Hepatocyte (in vitro differentiated cells): ENCODE measurements around the gene OMA1. TPM values are rescaled to one million over a fixed set of nuclear protein-coding genes. Genes with fewer than 3 reads are reported as not detected.

Source experiments
- DNase-seq: peaks from one replicate; pipeline ENCODE4 v3.0.0-alpha.2; 2016; ENCODE audit warnings: low spot score
- H2AFZ ChIP-seq: fragments of 200-600 bp; sonication (generic); 2 replicates; pipeline ENCODE4 v1.6.0; 2016; ENCODE audit warnings: antibody characterized with exemption, mild to moderate bottlenecking
- H3K27ac ChIP-seq: fragments of 200-600 bp; sonication (generic); 2 replicates; pipeline ENCODE4 v1.5.1; 2016; ENCODE audit warnings: mild to moderate bottlenecking
- H3K27me3 ChIP-seq: fragments of 200-600 bp; sonication (generic); 2 replicates; pipeline ENCODE4 v1.6.1; 2016
- H3K36me3 ChIP-seq: fragments of 200-600 bp; sonication (generic); replicated peaks from 2 replicates; pipeline ENCODE4 v1.5.1; 2016; ENCODE audit warnings: low read depth; ENCODE audit not compliant: insufficient read depth
- H3K4me1 ChIP-seq: fragments of 200-600 bp; sonication (generic); 2 replicates; pipeline ENCODE4 v1.5.1; 2016; ENCODE audit warnings: mild to moderate bottlenecking, moderate library complexity; ENCODE audit not compliant: insufficient read depth
- H3K4me2 ChIP-seq: fragments of 200-600 bp; sonication (generic); 2 replicates; pipeline ENCODE4 v1.6.0; 2016
- H3K4me3 ChIP-seq: fragments of 200-600 bp; sonication (generic); 2 replicates; pipeline ENCODE4 v1.5.1; 2016; ENCODE audit warnings: mild to moderate bottlenecking
- H3K79me2 ChIP-seq: fragments of 200-600 bp; sonication (generic); 2 replicates; pipeline ENCODE4 v1.6.0; 2017; ENCODE audit warnings: mild to moderate bottlenecking
- H3K9me2 ChIP-seq: fragments of 200-600 bp; sonication (generic); replicated peaks from 2 replicates; pipeline ENCODE4 v1.6.0; 2017; ENCODE audit warnings: mild to moderate bottlenecking; ENCODE audit not compliant: insufficient read depth
- H3K9me3 ChIP-seq: fragments of 200-600 bp; sonication (generic); 2 replicates; pipeline ENCODE4 v1.5.1; 2016; ENCODE audit warnings: low read depth, mild to moderate bottlenecking
- H4K20me1 ChIP-seq: fragments of 200-600 bp; sonication (generic); 2 replicates; pipeline ENCODE4 v1.6.0; 2016; ENCODE audit warnings: mild to moderate bottlenecking; ENCODE audit not compliant: insufficient read depth, poor library complexity, severe bottlenecking
- CTCF ChIP-seq: fragments of 200-600 bp; sonication (generic); IDR thresholded peaks from 2 replicates; pipeline ENCODE4 v1.5.1; 2016; ENCODE audit warnings: antibody characterized with exemption, mild to moderate bottlenecking; ENCODE audit not compliant: poor library complexity
- EZH2 ChIP-seq: fragments of 200-600 bp; sonication (generic); IDR thresholded peaks from 2 replicates; pipeline ENCODE4 v1.6.1; 2016; ENCODE audit warnings: antibody characterized with exemption, mild to moderate bottlenecking, borderline replicate concordance
- EZH2phosphoT487 ChIP-seq: fragments of 200-600 bp; sonication (generic); IDR thresholded peaks from one replicate; pipeline ENCODE4 v1.6.1; 2018; ENCODE audit warnings: antibody characterized with exemption, mild to moderate bottlenecking, low read depth, moderate library complexity; ENCODE audit not compliant: unreplicated experiment, severe bottlenecking
- WGBS: methylation state at CpG from one replicate; pipeline ENCODE4 v1.1.6; 2016; ENCODE audit warnings: low lambda C conversion rate; ENCODE audit errors: missing lambda C conversion rate; 5-methylcytosine and 5-hydroxymethylcytosine counted together
- polyA plus RNA-seq: library from polyadenylated mRNA; unstranded; fragments of >200 nt; fragmentation: Nextera tagmentation; extraction: Ambion mirVana; gene quantifications from 2 replicates; pipeline ENCODE4 v1.2.1, GENCODE V29; 2016
- total RNA-seq: library from RNA; depleted of rRNA; stranded (reverse); fragments of >200 nt; gene quantifications from 2 replicates; pipeline ENCODE4 v1.2.3, GENCODE V29; 2014

The OMA1 gene
- total and polyA plus RNA-seq, 2 experiments from 2014 or later: 19.7 to 36.0 TPM

GRCh38 chr1:58442114-58442513 lies 104.4 kb downstream of the OMA1 start:
- no peaks in the 10 kb centered on the region for H3K27me3 ChIP-seq
- WGBS: 92% methylated on average over 6 of the region's 6 CpGs
- no peaks in the 10 kb centered on the region for H3K9me3 ChIP-seq
- H3K4me1 ChIP-seq: peaks cover 11% of the 10 kb centered on the region
- H2AFZ ChIP-seq: no peak overlapping the region
- no peaks in the 10 kb centered on the region for H4K20me1 ChIP-seq
- no peak overlapping the region for H3K4me2 ChIP-seq
- H3K36me3 ChIP-seq: no peaks in the 10 kb centered on the region
- H3K9me2 ChIP-seq: no peaks in the 10 kb centered on the region
- no peak for TF ChIP-seq EZH2
- TF ChIP-seq EZH2phosphoT487: no peak
- no peak for TF ChIP-seq CTCF
- no peak overlapping the region for H3K27ac ChIP-seq
- H3K4me3 ChIP-seq: no peak overlapping the region
- no peaks in the 10 kb centered on the region for H3K79me2 ChIP-seq
- DNase-seq: no peak

GRCh38 chr1:58441699-58442098 lies 104.8 kb downstream of the OMA1 start:
- H3K27ac ChIP-seq: no peak overlapping the region
- H3K4me1 ChIP-seq: peaks cover 7% of the 10 kb centered on the region
- TF ChIP-seq CTCF (no peak), EZH2 (no peak), EZH2phosphoT487 (no peak)
- no peaks in the 10 kb centered on the region for H3K36me3 ChIP-seq
- 87% methylated on average over 10 of the region's 10 CpGs for WGBS
- H3K9me2 ChIP-seq: no peaks in the 10 kb centered on the region
- no peak for DNase-seq
- H3K79me2 ChIP-seq: no peaks in the 10 kb centered on the region
- H2AFZ ChIP-seq: no peak overlapping the region
- no peaks in the 10 kb centered on the region for H3K27me3 ChIP-seq
- H3K4me3 ChIP-seq: no peak overlapping the region
- no peaks in the 10 kb centered on the region for H4K20me1 ChIP-seq
- H3K4me2 ChIP-seq: no peak overlapping the region
- no peaks in the 10 kb centered on the region for H3K9me3 ChIP-seq

GRCh38 chr1:58440696-58441095 lies 105.8 kb downstream of the OMA1 start:
- no peak overlapping the region for H3K27ac ChIP-seq
- H3K9me2 ChIP-seq: no peaks in the 10 kb centered on the region
- no peaks in the 10 kb centered on the region for H3K9me3 ChIP-seq
- H4K20me1 ChIP-seq: no peaks in the 10 kb centered on the region
- WGBS: 88% methylated on average over 5 of the region's 5 CpGs
- no peaks in the 10 kb centered on the region for H3K27me3 ChIP-seq
- no peak overlapping the region for H3K4me2 ChIP-seq
- H3K36me3 ChIP-seq: no peaks in the 10 kb centered on the region
- TF ChIP-seq CTCF (no peak), EZH2phosphoT487 (no peak), EZH2 (no peak)
- no peak overlapping the region for H2AFZ ChIP-seq
- H3K4me3 ChIP-seq: no peak overlapping the region
- DNase-seq: no peak
- peaks cover 3% of the 10 kb centered on the region for H3K4me1 ChIP-seq
- no peaks in the 10 kb centered on the region for H3K79me2 ChIP-seq

- no peaks in the 10 kb centered on the region for H3K4me1 ChIP-seq
- H3K4me2 ChIP-seq: no peak overlapping the region
- H2AFZ ChIP-seq: no peak overlapping the region
- H3K4me3 ChIP-seq: no peak overlapping the region
- no peak overlapping the region for H3K27ac ChIP-seq
- H3K9me3 ChIP-seq: no peaks in the 10 kb centered on the region
- H3K36me3 ChIP-seq: no peaks in the 10 kb centered on the region
- H4K20me1 ChIP-seq: no peaks in the 10 kb centered on the region
- H3K9me2 ChIP-seq: no peaks in the 10 kb centered on the region
- WGBS: 88% methylated on average over 4 of the region's 4 CpGs
- no peak for TF ChIP-seq EZH2
- TF ChIP-seq EZH2phosphoT487: no peak
- no peak for TF ChIP-seq CTCF
- H3K27me3 ChIP-seq: no peaks in the 10 kb centered on the region
- no peak for DNase-seq
- H3K79me2 ChIP-seq: no peaks in the 10 kb centered on the region
These were observed 106.6 kb downstream of the OMA1 start for GRCh38 chr1:58439946-58440345.
